Measurements from ENCODE around the gene ADAR.
A peak's percentile ranks its signal among the peaks of the same experiment; 100 is the strongest.

ADAR gene

DNA sequence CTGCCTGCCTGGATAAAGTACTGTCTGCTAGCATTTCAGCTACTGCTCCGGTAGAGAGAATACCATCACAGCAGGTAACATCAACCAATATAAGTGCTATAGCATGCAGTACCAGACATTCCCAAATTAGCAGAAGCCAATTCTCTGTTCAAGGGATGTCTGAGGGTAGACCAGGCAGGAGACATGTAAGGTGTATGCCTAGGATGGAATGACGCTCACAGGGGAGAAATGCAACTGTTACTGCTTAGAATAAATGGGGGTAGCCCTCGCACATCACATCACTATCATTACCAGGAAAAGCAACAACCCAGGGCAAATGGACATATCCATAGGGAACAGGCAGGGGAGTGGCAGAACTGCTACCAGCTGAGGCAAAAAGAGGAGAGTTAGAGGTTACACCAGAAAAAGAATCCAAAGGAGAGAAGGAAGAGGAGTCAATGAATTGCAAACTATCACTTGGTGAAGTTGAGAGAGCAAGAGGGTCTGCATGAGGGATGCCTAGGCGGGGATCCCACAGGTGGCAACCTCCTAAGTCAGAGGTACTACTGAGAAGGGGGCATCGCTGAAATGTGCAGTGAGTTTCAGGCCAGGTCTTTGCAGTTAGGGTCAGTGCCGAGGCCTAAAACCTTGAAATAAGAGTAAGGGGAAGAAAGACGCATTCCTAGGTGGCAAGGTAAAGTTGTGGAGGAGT is 50.6 kb downstream of the ADAR start:
- DNase-seq = no peak

DNA sequence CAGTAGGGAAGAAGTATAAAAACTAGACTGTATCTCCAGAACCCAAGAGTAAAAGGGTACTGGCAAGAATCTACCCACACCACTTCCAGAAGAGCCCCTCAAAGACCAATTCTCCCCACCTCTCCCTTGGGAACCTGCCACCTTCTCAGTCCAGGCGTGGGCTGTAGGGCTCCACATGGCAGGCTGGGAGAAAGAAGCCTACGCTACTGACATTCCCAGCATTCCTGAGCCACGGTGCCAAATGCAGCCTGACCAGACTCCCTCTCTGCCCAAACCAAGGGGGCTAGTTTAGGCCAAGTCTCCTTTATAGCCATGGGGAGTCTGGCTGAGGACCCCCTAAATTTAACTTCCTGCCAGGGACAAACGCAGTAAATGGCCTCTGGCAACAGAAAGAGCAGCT is 51.6 kb downstream of the ADAR start:
- no peak for DNase-seq

DNA sequence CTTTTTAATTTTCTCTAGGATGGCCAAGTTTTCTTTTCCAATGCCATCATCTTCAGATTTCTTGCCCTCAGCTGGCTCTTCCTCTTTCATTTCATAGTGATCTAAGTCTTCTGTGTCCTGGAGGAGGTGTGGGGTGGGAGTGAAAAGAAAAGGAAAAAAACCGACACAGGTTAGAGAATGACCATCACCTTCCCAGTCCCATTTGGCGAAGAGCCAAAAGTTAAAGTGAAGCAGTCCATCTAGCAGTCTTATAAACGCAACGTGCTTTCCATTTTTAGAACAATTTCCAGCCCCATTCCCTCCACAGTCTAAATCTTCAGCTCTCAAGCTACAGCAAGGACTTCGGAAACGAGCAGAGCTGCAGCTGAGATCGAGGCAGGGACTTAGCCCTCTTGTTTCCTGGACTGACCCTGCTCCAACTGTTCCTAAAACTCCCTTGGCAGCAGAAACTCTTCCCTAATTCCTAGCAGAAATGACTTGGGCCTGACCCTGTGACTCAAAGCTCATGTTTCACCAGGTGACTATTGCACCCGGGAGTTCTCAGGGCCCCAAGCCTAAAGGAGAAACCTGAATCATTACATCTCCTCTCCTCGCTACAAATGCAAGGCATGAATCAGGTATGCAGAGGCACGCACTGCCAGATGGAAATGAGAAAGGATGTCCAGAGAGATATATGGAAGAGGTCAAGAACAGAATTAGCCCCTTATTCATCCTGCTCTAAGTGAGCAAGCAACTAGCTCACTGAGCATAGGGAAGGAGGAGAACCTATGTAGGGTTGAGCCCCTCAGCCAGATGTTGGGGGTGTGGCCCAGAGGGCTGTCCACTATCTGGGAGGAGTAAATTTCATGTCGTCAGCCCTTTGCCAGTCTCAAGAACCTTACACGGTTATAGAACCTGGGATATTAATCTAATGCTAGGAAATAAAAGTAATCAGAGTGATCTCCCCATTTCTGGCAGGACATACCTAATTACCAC is 54.6 kb downstream of the ADAR start:
- no peak for DNase-seq

DNA sequence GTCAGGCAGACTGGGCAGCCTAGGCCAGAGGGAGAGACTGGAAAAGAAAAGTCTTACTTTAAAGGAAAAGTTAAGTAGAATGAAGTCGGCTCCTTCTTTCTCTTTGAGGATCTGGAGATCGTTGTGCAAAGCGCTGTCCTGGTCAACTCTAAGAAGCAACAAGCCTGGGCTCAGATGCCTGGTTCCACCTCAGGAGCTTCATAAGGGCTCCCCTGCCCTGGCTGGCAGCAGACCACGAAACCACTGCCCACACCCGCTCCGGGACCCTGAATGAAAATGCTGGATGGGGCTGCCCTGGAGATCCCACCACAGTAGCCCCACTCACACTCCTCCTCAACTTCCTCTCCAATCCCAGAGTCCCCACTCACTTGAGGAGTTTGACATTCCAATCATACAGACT is 56.0 kb downstream of the ADAR start:
- no peak for DNase-seq

DNA sequence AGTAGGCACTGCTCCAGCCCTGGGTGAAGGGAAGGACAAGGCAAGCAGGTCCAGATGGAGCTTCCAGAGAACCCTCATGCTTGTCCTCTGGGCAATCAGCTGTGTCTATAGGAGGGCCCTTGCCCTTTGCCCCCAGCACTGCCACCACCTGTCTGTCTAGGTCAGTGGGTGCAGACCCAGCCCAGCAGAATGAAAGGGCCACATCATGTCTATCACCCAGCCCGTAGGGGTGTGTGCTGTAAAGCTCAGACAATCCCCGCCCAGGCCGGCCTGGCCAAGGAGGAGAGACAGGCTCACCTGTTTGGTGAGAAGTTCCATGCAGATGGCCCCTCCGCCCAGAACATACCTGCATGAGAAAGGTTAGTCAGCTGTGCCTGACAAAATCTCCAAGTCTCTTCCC is 56.5 kb downstream of the ADAR start:
- DNase-seq = no peak

DNA sequence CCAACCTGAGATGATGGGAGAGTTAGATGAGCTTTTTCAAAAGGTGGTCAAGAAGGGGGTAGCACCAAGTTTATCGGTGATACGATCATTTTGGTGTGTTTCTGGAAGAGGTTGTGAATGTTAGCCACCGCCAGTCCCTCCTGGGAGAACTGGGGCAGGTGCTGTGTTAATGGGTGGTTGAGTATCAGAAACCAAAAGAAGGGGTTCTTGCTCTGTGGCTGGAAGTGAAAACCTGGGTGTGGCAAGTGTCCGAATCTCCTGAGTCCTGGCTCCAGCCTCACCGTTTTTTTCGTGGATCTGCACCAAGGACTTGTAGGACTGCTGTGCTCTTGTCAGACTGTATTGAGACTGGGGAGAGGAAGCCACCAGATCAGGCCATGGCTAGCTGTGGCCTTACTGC is 57.3 kb downstream of the ADAR start:
- DNase-seq = no peak

DNA sequence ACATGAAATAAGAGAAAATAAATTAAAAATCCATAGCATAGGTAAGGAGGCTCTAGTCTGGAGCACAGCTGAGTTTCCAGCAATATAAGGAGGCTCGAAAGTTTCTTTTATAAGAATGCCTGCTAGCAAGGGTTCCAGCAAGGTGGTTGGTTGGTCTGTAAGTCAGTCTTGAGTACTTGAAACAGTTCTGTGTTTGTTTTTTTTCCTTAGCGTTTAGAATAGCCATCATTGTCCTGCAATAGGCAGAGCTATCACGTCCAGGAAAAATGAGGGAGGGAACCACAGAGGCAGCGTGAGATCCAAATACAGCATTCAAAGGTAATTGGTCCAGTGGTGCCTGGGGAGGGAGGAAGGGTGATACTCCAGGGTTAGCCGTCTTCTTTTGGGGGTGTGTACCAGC is 57.9 kb downstream of the ADAR start:
- no peak for DNase-seq

DNA sequence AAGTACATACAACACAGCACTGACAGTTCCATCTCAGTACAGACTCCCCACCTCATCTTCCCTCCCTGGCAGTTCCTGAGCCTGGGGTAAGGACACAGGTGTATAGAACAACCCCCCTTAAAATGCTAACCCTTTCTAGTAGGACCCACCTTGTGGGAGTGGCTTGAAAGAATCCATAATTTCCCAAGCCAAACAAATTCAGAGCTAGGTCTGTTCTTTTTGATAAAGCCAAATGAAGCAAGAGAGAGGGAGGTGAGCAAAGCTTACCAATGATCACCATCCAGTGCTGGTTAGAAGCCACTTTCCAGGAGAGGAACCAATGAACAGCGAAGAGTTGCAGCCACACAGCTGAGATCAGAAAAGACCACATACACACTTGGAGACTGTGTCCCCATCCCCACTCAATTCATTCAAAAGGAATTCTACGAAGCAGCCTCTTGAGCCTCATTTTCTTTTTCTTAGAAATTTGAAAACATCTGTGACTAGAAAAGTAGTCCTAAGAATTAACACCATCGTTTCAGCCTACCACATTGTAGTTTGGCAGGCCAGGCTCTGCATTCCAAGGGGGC is 58.7 kb downstream of the ADAR start:
- no peak for DNase-seq

DNA sequence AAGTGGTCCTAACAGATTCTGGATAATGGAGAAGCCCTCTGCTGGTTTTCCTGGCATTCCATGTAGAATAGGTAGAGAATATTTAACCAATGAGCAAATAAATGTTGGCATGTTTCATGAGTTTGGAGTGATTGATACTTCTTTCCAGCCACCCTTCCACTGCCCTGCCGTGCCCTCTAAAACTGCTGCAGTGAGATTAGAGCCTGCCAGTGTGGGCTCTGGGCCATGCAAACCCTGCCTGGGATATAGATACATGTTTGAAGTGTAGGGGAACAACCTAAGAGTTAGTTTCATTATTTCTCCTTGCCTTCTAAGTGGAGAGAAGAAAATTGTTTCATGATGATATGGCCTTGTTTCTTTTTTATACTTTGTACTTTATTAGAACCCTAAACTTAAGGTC is 60.0 kb downstream of the ADAR start:
- no peak for DNase-seq

DNA sequence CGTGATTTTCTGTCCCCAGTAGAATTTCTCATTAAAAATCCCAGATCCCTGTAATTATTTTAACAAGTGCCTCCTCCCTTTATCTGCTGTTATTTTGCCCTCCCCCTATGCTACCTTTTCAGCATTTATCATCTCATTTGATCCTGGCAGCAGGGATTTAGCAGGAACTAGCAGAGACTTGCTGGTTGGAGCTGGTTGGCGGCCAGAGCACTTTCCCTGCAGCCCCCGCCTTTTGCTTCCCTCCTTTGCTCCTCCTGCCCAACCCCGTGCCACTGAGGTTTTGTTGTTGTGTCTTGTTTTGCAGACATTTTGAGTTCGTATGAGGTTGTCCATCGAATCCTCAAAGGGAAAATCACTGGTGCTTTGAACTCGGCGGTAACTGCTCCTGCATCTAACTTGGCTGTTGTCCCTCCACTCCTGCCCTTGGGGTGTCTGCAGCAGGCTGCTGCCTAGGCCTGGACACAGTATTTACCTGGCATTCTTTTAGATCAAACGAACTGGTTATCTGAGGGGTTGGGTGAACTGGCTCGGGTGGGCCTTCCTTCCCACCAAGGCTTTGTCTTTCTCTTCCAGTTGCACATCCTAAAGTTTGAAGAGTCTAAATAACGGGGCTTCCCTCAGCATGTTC is 60.8 kb downstream of the ADAR start:
- no peak for DNase-seq

DNA sequence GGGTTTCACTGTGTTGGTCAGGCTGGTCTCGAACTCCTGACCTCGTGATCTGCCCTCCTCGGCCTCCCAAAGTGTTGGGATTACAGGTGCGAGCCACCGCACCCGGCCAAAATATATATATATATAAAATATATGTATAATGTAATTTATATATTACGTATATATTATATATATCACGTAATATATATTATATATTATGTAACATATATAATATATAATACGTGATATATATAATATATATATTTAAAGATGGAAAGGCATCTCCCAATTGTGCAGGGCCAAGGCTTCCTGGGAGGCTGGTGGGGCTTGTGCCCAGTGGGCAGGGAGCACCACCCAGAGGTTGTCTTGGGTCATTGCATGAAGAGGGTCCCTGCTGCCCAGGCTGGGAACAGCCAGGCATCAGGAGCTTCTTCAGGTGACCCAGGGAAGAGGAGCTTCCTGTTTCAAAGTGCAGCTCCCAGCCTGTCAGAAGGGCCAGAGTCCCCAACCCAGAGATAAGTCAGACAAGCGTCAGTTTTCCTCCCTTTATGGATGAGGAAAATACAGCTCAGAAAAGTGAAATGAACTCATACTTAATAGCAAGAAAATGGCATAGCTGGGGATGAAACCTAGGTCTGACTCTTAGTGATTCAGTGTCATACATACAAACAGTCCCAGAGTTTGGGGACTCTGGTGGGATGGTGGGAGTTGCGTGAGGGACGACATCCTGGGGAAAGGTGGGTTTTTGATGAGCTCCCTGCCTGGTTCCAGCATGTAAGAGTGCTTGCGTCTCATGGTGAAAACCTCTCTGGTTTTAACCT is 61.5 kb downstream of the ADAR start:
- DNase-seq = peak; percentile 54 to 62

DNA sequence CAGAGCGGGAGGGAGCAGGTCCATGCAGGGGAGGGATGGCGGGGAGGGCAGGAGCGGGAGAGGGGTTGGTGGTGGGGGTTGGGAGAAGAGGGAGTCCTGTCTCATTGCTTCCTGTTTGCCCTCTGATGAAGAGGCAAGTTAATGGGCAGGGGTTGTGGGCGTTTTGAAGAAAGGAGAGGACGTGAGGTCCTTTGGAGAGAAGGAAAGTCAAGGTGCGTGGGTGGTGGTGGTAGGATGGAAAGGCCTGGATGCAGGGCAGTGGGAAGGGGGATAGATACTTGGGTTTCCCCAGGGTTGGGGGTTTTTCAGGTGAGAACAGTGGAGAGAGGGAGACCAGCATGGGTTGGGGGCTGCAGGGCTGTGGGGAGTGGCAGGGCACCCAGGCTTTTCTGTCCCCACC is 66.8 kb downstream of the ADAR start:
- DNase-seq = no peak

DNA sequence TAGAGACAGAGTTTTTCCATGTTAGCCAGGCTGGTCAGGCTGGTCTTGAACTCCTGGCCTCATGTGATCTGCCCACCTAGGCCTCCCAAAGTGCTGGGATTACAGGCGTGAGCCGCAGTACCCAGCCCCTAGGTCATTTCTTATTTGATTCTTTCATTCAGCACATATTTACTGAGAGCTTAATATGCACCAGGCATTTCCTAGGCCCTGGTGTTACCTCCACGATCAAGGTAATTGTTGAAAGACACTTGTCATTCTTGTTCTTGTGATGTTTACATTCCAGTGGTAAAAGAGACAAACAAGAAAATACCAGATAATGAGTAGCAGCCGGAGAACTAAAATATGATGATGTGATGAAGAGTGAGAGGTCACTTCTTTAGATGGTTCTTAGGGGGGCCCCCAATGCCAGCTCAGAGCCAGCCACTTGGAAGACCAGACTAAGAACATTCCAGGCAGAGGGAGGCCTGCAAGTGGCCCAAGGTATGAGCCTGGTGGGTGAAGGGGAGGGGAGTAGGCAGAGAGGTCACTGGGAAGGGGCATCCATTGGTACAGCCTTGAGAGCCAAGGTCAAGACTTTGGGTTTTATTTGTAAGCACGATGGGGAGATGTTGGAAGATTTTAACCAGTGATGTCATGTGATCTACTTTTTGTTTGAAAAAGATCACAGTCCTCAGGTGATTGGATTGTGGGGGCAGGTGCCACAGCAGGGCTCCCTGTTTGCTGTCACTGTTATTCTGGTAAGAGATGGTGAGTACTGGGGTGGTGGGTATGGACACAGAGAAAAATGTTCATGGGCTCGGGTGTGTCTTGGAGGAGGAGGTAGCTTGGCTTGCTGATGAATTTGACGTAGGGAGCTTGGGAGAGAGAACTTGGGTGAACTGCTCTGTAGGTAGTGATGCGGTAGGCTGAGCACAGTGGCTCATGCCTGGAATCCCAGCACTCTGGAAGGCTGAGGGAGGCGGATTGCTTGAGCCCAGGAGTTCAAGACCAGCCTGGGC is 68.2 kb downstream of the ADAR start:
- no peak for DNase-seq

DNA sequence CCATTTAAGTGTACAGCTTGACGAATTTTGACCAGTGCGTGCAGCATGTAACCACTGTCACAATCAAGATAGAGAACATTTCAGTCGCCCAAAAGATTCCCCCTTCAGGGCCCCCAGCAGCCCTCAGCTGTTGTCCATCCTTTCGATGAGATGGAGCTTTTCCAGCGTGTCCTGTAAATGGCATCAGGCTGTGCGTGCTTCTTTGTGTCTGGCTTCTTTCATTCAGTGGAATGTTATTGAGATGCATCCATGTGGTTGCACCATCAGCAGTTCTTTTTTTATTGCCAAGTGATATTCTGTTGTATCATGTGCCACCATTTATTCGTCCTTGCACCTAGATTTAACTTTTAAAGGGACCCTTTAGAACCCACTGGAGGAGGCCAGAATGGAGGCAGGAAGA is 71.4 kb downstream of the ADAR start:
- DNase-seq = no peak

DNA sequence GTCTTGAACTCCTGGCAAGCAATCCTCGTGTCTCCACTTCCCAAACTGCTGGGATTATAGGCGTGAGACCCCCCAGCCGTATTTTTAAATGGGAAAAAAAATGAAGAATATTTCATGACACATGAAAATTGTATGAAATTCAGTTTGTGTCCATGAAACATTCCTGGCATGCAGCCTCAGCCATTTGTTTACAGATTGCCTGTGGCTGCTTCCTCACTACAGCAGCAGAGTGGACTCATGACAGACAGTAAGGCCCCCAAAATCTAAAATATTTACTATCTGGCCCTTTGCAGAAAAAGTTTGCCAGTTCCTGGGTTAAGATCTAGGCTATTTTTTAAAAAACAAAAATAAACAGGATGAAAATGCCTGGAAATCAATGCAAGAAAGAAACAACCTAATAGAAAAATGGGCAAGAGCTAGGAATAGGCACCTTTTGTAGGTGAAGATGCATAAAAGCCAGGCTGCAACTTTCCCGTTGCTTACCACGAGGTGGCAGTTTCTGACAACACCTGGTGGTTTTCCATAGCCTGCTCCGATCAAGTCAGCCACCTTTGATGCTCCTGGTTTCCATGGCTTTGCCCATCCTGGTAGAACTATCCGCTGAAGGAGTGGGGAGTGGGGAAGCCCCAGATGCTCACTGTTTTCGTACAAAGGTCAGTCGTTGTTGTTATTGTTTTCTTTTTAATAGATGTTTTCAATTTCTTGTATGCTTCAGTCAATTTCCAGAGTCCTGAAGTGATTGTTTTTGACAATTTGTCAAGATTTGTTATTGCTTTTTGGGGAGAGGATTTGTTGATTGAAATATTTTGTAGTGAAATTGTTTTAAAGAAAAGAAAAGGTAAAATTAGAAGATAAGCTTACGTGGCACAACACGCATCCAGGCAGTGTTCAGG is 73.8 kb downstream of the ADAR start:
- DNase-seq = no peak

Measured in stimulated activated CD4-positive, alpha-beta T cell treated with anti-CD3 and anti-CD28 coated beads, Interleukin-2, amount 100 ng/mL, for 48 hours (primary cell).